Subcutaneous adipose tissue (tissue), 4 donors: ENCODE data around the gene PNPLA3. TPM values are rescaled to one million over a fixed set of nuclear protein-coding genes. Genes with fewer than 3 reads are reported as not detected.

Experiments used
- CTCF ChIP-seq: fragments of 450-650 bp; IDR thresholded peaks from one replicate; pipeline ENCODE4 v1.5.1; 2016; ENCODE audit warnings: low read depth, mild to moderate bottlenecking, control low read depth, antibody characterized with exemption, moderate library complexity
- total RNA-seq, 4 donors: library from RNA; depleted of rRNA; stranded (reverse); fragments of >200 nt; gene quantifications; one replicate each; pipeline ENCODE4 v1.1.0, GENCODE V29; 2016

PNPLA3 gene
- total RNA-seq, 4 donors from 2014 or later: 2.3 to 6.6 (median 3.1) TPM

- no peak for TF ChIP-seq CTCF
Observed at GRCh38 chr22:43928468-43928867, 4.9 kb downstream of the PNPLA3 start.

- TF ChIP-seq CTCF: no peak
Observed at GRCh38 chr22:43928908-43929307, 5.3 kb downstream of the PNPLA3 start.

DNA sequence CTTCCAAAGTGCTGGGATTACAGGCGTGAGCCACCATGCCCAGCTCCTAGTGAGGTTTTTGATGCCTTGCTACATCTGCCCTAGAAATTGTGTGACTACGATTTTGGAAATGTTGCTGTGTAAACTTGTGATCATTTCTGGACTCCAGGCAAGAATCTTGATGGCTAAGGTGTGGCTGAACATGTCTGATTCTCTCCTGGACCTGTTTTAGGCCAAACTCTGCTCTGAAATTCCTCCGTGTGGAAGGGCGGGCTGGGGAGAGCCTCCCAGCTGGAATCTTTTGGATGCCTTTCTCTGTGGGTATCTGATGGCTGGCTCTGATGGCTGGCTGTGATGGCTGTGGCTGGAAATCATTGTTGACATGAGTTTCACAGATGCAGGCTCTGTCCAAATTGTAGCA is 8.2 kb downstream of the PNPLA3 start:
- no peak for TF ChIP-seq CTCF

DNA sequence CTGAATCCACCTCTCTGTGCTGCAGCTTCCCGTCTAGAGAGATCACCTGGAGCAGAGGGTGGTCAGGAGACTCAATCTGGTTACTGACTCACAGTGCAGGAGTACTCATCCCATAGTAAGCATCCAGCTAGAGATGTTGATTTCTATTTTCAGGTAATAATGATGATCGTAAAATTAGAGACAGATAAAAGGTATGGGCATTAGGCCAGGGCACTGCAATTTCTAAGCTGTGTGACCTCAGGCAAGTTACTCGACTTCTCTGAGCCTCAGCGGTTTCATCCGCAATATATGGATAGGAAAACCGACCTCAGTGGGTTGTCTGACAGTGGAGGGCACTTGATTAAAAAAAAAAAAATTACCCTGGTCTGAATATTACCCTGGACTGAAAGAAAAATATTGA is 17.8 kb downstream of the PNPLA3 start:
- no peak for TF ChIP-seq CTCF

DNA sequence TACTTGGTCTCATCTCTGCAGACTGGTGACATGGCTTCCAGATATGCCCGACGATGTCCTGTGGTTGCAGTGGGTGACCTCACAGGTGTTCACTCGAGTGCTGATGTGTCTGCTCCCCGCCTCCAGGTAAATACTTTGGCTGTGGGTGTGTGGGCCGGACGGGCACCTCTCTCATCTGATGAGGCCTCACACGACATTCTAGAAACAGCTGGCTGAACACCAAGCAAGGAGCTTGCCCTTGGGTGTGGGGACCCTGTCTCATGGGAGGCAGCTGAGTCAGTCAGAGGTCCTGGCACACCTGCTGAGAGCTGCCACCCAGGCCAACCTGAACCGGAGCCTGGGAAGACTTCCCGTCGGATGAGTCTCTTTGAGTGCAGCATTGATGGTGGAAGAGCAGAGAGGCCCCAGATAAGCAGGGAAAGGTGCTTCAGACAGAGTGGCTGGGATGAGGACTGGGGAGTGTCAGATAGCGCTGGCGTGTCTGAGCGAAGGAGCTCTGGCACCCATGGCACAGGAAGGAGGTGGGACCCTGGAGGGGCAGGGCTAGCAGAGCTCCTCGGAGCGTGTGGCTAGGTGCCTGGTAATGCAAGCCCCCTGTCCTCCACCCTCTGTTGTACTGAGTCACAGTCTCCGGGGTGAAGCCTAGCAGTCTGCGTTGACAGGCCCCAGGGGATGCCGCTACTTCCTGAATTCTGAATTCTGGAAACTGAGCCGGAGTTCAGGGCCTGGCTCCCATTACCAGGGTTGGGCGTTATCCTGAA is 21.2 kb downstream of the PNPLA3 start:
- TF ChIP-seq CTCF: no peak

DNA sequence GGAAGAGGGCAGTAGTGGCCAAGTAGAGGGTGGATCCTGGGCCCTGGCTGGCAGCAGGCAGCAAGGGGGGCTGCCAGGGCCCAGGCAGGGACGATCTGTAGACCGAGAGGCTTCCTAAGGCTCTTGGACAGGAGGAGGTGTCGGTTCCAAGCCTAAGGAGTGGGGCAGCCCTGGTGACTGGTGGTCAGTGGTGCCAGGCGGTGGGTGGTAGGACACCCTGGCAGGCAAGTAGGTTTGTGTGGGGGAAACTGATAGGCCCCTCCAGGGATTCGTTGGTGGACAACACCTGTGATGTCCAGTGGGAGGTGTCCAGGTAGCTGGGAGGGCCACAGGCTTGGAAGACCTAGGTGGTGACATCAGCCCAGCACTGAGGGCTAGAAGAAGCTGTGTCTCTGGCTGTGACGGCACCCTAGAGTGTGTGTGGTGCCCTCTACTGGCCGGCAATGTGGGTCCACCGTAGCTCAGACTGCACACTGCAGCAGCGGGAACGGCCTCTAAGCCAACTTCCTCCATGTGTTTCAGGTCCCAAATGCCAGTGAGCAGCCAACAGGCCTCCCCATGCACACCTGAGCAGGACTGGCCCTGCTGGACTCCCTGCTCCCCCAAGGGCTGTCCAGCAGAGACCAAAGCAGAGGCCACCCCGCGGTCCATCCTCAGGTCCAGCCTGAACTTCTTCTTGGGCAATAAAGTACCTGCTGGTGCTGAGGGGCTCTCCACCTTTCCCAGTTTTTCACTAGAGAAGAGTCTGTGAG is 22.2 kb downstream of the PNPLA3 start:
- no peak for TF ChIP-seq CTCF

- no peak for TF ChIP-seq CTCF
Observed at GRCh38 chr22:43946384-43946667, 22.7 kb downstream of the PNPLA3 start.
